IPS-11a (cell line): ENCODE results near the gene EDN2.

Experiments used
- H3K4me3 ChIP-seq: one replicate; pipeline ENCODE4 v1.5.1; 2013; ENCODE audit warnings: low read depth, low read length, control low read depth

Gene EDN2

DNA sequence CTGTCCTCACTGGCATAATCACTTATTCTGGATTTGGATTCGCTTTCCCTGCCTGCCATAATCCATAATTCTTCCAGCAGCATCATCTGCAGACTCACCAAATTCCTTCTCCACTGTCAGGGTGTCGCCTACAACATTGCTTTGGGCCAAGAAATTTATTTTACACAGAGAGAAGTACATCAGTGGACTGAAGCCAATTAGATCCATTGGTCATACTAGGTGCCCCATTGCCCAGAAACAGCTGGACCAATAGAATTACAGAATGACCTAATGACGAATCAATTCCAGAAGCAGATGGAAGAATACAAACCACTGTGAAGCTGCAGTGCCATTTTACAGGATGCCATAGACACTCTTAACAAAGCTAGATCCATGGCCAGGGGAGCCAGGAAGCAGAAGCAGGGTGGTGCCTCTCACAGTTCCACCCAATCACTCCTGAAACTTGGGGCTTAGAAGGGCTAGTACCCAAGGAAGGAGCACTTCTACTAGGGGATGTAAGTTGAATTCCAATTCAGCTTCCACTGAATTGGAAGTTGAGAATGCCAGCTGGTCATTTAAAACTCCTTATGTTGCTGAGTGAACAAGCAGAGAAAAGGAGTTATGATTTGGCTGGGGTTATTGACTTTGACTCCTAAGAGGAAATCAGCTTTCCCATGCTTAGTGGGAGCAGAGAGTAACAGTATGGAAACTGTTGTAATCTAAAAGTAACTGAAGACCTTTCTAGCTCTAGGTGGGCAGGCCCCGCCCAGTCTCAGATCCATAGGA is 44.0 kb downstream of the EDN2 start:
- no peak overlapping the region for H3K4me3 ChIP-seq

GRCh38 chr1:41439234-41439633 is 45.2 kb downstream of the EDN2 start:
- H3K4me3 ChIP-seq: no peak overlapping the region

- H3K4me3 ChIP-seq: no peak overlapping the region
Measured at GRCh38 chr1:41438711-41439110, 45.8 kb downstream of the EDN2 start.

DNA sequence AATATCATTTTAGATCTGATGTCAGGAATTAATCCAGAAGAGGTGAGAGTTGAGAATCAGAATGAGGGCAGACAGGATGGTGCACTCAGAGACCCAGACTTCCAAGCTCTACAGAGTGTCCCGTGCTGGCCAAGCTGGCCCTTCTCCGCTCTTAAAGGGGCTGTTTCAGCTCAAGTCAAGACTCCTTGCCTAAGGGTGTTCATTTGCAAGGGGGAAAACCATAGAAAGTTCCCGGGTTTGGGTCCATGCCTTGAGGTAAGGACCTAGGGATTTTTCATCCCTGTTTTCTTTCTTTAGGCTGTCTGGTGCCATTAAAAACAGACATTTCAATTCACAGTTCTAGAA is 47.5 kb downstream of the EDN2 start:
- H3K4me3 ChIP-seq: no peak overlapping the region

DNA sequence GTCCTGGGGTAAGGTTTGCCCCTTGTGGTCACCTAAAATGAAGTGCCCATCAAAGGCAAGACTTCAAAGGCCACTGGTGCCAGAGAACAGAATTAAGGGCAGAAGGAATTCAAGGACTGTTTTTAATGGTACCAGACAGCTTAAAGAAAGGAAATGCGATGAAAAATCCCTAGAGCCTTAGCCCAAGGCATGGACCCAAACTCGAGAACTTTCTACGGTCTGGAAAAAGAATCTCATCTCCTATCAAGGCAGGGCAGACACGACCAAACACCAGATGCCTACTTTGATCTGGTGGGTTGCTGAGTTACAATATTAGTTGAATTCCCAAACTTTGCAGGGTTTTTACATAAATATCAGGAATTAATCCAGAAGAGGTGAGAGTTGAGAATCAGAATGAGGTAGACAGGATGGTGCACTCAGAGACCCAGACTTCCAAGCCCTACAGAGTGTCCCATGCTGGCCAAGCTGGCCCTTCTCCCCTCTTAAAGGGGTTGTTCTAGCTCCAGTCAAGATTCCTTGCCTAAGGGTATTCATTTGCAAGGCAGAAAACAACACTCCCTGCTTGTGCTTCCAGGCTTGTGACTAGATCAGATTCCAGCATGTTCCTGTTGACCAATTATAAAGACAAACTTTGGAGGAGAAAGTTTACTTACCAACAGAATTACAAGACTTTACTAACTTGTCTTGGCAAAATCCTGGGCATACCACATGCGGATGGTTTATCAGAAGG is 48.0 kb downstream of the EDN2 start:
- H3K4me3 ChIP-seq: no peak overlapping the region

DNA sequence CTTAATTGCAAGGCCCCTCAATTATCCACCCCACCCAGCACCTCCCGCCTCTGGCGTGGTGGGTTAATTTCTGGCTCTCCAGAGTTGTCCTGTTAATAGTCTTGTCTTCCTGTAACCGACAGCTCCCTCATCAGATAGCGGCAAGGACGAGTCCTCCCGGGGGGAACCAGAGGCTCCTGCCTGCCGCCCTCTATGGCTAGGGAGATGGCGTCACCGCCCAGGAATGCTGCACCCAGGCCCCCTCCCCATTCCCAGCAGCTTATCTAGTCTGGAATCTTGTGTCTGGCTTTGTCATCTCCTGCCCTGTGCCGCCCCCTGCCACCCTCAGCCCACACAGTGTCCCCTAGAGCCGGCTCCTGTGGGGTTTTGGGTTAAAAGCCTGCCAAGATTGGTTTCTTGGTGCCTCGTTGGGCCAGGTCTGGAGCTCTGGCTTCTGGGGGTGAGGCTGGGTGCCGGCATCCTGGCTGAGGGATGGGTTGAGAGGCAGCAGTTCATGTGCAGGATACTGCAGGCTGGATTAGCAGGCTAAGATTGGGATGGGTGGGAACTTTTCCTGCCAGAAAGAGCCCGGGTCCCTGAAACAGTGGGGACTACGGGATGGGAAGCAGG is 48.8 kb downstream of the EDN2 start:
- no peak overlapping the region for H3K4me3 ChIP-seq

- no peak overlapping the region for H3K4me3 ChIP-seq
Measured at GRCh38 chr1:41434748-41435449, 49.6 kb downstream of the EDN2 start.

- H3K4me3 ChIP-seq: no peak overlapping the region
Measured at GRCh38 chr1:41434306-41434705, 50.2 kb downstream of the EDN2 start.

DNA sequence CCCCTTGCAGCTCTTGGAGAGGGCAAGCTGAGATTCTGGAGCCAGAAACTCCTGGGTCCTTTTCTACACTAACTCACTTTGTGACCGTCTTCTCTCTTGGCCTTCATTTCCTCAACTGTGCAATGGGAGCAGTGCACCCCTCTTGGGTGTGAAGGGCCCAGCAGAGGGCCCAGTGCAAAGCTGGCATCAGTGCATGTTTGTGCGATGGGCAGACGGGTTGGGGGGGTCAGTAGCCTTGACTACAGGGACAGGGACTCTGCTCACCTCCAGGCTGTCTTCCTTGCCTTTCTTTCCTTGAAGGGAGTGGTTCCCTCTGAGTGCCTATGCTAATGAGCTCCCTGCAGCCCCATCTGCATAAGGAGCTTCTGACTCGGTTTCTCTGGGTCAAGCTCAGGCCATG is 51.0 kb downstream of the EDN2 start:
- no peak overlapping the region for H3K4me3 ChIP-seq

DNA sequence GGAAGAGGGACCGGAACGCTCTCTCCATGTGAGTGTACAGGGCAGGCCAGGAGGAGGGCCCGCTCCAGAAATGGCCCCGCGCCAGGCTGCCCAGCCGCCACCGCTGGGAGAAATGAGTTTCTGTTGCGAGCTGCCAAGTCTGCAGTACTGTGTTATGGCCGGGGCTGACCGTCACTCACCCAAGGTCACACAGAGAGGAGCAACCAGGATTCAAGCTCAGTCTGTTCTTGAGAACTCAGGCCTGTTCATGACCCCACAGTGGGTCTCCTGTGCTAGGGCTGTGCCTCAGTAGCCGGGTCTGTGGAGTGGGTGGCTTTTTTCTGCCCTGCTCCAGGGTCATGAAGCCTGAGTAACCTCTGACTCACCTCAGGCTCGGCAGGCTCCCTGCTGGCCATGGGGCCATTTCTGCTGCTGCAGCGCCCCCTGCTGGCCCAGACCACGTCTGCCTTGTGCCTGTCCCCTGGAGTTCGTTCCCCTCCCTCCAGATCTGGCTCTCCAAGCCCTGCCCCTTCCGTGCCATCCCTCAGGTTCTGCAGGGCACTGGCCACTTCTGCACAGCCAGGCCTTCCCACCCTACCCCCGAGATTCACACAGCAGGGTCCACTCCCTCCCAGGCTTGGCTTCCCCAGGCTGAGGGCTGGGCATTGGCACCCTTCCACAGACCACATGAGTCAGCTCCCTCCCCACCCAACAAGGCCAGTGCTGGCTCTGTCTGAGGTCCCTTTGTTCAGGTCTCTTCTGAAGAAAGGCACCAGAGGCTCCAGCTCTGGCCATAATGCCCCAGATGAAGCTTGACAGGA is 51.8 kb downstream of the EDN2 start:
- no peak overlapping the region for H3K4me3 ChIP-seq

DNA sequence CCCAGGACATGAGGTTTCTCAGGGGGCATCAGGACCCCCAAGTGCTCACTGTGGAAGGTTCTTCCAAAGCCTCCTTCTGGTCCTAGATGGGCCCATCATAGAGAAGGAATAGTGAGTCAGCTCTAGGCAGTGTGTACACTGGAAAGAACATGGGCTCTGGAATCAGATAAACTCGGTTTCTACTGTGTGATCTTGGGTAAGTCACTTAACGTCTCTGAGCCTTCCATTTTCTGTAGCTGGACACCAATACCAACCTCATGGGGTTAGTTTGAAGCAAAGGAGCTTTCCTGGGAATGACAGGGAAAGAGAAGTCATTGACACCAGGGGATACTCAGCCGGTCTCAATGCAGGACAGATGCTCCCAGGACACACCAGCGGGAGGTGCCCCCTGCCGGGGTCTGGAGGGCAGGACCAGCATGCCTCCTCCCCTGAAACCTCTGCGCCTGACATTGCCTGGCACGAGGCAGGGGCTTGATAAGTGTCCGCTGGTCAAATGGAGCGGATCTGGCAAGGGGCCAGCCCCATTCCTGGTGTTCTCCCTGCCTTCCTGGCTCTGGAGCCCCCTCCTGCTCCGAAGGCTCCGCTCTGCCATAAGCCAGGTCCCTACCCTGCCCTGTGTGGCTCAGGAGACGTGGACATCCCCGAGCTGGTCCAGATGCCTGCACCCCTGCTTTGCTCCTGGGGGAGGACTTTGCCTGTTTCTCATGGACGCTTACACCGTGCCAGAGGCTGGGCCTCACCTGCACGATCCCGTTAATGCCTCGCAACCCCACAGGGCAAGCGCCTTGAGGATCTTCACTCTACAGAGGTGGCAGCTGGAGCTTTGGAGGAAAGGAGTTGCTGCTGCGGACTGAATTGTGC is 52.8 kb downstream of the EDN2 start:
- no peak overlapping the region for H3K4me3 ChIP-seq

GRCh38 chr1:41430582-41430981 is 53.9 kb downstream of the EDN2 start:
- H3K4me3 ChIP-seq: no peak overlapping the region

DNA sequence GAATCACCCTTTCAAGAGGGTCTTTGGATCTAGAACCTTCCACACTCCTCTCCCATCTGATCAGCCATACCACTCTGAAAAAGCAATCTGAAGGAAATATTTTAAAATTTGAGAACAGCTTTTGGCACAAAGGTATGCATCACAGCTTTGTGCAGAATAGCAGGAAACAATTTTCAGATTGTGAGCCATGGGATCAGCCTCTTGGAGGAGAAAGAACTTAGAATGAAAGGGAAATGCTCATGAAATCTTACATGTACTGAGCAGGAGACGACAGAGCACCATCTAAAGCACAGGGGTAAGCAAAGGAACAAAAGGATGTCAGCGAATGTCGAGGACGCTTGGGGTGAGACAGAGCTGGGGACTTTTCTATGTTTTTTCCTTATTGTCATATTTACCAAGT is 54.4 kb downstream of the EDN2 start:
- H3K4me3 ChIP-seq: no peak overlapping the region

DNA sequence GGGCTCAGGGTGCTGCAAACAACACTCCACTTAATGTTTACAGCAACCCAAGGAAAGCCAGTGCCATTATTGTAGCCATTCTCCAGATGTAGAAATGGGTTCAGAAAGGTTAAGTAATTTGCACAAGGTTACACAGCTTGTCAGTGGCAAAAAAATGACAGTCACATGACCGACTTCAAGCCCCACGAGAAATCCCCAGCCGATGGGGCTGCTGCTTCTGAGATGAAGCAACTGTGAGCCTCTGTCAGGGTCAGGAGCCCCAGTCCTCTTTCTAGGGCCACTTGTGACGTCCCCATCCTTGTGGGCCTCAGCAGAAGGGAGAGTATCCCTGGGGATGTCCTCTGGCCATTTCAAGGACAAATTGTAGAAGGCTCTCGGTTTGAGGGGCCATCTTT is 54.8 kb downstream of the EDN2 start:
- H3K4me3 ChIP-seq: no peak overlapping the region
